ENCODE results near the gene RNF213.

GRCh38 chr17:80387071-80387470, 126.4 kb downstream of the RNF213 start:
- TF ChIP-seq, protein P1, sequence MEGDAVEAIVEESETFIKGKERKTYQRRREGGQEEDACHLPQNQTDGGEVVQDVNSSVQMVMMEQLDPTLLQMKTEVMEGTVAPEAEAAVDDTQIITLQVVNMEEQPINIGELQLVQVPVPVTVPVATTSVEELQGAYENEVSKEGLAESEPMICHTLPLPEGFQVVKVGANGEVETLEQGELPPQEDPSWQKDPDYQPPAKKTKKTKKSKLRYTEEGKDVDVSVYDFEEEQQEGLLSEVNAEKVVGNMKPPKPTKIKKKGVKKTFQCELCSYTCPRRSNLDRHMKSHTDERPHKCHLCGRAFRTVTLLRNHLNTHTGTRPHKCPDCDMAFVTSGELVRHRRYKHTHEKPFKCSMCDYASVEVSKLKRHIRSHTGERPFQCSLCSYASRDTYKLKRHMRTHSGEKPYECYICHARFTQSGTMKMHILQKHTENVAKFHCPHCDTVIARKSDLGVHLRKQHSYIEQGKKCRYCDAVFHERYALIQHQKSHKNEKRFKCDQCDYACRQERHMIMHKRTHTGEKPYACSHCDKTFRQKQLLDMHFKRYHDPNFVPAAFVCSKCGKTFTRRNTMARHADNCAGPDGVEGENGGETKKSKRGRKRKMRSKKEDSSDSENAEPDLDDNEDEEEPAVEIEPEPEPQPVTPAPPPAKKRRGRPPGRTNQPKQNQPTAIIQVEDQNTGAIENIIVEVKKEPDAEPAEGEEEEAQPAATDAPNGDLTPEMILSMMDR (IDR thresholded peaks at IDR 0.05): no peak
- no peak for TF ChIP-seq POLR2A (IDR thresholded peaks at IDR 0.05)
